ENCODE measurements around the gene NUMA1.

The NUMA1 gene

GRCh38 chr11:72014761-72015320 lies 65.5 kb downstream of the NUMA1 start:
- no peak for DNase-seq (ENCODE audit: low read depth)

GRCh38 chr11:72013765-72014711 lies 66.3 kb downstream of the NUMA1 start:
- no peak for DNase-seq (ENCODE audit: low read depth)

GRCh38 chr11:72012897-72013721 lies 67.2 kb downstream of the NUMA1 start:
- no peak for DNase-seq (ENCODE audit: low read depth)

GRCh38 chr11:72012091-72012630 lies 68.2 kb downstream of the NUMA1 start:
- DNase-seq (ENCODE audit: low read depth) = no peak

- DNase-seq (ENCODE audit: low read depth) = no peak
These were observed 69.7 kb downstream of the NUMA1 start for GRCh38 chr11:72010529-72011233.

GRCh38 chr11:72009156-72009555 lies 71.2 kb downstream of the NUMA1 start:
- DNase-seq (ENCODE audit: low read depth) = no peak

GRCh38 chr11:72008728-72009127 lies 71.6 kb downstream of the NUMA1 start:
- no peak for DNase-seq (ENCODE audit: low read depth)

- DNase-seq (ENCODE audit: low read depth) = no peak
These were observed 72.8 kb downstream of the NUMA1 start for GRCh38 chr11:72007587-72007986.

GRCh38 chr11:72007089-72007476 lies 73.3 kb downstream of the NUMA1 start:
- no peak for DNase-seq (ENCODE audit: low read depth)

- no peak for DNase-seq (ENCODE audit: low read depth)
These were observed 73.8 kb downstream of the NUMA1 start for GRCh38 chr11:72006309-72007088.

GRCh38 chr11:72005347-72006260 lies 74.7 kb downstream of the NUMA1 start:
- DNase-seq (ENCODE audit: low read depth) = no peak

GRCh38 chr11:72004515-72005346 lies 75.6 kb downstream of the NUMA1 start:
- no peak for DNase-seq (ENCODE audit: low read depth)

GRCh38 chr11:72003776-72004171 lies 76.6 kb downstream of the NUMA1 start:
- DNase-seq (ENCODE audit: low read depth) = no peak

GRCh38 chr11:72002841-72003775 lies 77.2 kb downstream of the NUMA1 start:
- no peak for DNase-seq (ENCODE audit: low read depth)

- DNase-seq (ENCODE audit: low read depth) = no peak
These were observed 78.3 kb downstream of the NUMA1 start for GRCh38 chr11:72001834-72002591.

- no peak for DNase-seq (ENCODE audit: low read depth)
These were observed 79.1 kb downstream of the NUMA1 start for GRCh38 chr11:72001285-72001684.

All from HS-5 (cell line).